GM23248 (cell line): ENCODE data around the gene WAS.
"Not testable (repeated sequence)": the region's sequence is repeated elsewhere in the genome, so short reads cannot be mapped to it uniquely, and the experiment has no call there.

Experiments
- EZH2 ChIP-seq: fragments of 200-600 bp; sonication (generic); IDR thresholded peaks from 2 replicates; pipeline ENCODE4 v1.6.1; 2018; ENCODE audit warnings: antibody characterized with exemption, mild to moderate bottlenecking; ENCODE audit not compliant: insufficient read depth, poor library complexity, severe bottlenecking
- EZH2phosphoT487 ChIP-seq: fragments of 200-600 bp; sonication (generic); IDR thresholded peaks from 2 replicates; pipeline ENCODE4 v1.6.1; 2018; ENCODE audit warnings: antibody characterized with exemption, moderate library complexity, mild to moderate bottlenecking, low read depth; ENCODE audit not compliant: insufficient read depth

DNA sequence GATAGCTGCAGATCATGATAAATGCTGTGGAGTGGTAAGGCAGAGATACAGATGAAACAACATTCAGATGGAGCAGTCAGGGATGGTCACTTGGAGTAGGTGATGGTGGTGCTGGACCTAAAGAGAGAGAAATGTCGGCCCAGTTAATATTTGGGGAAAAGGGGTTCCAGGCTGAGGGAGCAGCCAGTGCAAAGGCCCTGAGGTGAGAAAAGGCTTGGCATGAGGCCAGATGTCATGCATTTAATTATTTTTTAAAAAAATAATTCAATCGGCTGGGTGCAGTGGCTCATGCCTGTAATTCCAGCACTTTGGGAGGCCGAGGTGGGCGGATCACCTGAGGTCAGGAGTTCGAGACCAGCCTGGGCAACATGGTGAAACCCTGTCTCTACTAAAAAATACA is 8.1 kb downstream of the WAS start:
- TF ChIP-seq EZH2, EZH2phosphoT487: not testable (repeated sequence)
